GM19455 (cell line): Measurements from ENCODE around the gene MBNL3.

Experiments
- ATAC-seq: cut with Tn5 transposase; IDR thresholded peaks from one replicate; pipeline ENCODE4 v1.9.1; 2021; ENCODE audit not compliant: unreplicated experiment

The MBNL3 gene, protein sequence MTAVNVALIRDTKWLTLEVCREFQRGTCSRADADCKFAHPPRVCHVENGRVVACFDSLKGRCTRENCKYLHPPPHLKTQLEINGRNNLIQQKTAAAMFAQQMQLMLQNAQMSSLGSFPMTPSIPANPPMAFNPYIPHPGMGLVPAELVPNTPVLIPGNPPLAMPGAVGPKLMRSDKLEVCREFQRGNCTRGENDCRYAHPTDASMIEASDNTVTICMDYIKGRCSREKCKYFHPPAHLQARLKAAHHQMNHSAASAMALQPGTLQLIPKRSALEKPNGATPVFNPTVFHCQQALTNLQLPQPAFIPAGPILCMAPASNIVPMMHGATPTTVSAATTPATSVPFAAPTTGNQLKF

DNA sequence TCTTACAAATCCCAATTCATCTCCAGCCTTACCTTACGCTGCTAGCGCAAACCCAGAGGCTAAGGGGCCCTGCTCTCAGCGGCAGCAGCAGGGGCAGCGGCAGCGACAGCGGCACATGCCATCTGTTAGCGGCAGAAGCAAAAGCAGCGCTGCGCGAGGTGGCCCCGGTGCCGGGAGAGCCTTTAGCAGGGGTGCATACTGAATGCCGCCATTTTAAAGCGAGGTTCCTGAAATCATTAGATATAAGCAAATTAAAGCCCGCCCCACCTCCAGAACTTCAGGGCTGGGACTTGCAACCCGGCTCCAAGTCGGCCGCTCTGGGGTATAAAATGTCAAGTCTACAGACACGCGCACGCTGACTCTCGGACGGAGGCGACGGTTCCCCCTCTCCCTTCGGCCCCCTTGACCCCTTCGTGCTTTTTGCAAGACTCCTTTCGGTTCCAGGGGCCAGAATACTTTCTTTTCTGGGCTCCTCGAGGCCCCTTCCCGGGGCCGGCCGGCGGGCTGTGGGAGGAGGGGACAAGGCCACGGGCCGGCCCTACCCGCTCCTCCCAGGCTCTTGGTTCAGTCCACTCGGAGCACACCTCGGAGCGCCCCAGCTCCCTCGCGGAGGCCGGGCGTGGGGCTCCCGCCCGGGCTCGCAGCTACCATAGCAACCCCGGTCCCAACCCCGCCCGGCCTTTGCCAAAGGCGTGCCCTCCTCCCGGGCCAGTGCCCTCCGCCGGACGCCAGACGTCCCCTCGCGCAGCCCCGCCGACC lies at the start of gene MBNL3:
Gene MBNL3, minus strand, starts transcription at position 220 of the 759 bp plus-strand sequence. CDS start 49,427 bp downstream, outside the sequence.
- ATAC-seq = peak; percentile 58

DNA sequence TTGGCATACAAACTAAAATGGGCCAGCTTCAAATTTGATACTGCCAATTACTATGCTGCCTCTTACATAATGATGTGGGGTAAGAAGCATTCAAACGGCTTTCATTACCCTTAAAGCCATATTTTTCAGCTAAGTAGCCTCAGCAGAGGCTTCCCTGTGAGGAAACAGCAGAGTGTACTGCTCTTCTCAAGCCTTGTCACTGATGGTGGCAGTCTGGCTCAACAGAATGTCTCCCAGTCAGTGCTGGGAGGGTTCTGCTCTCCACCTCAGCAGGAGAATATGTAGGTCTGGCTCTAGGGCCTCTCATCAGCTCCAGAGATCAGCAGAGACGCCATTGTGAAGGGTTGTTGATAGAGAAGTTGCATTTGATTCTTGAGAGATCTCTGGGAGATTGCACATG lies 44.6 kb upstream of the MBNL3 start:
- no peak for ATAC-seq

DNA sequence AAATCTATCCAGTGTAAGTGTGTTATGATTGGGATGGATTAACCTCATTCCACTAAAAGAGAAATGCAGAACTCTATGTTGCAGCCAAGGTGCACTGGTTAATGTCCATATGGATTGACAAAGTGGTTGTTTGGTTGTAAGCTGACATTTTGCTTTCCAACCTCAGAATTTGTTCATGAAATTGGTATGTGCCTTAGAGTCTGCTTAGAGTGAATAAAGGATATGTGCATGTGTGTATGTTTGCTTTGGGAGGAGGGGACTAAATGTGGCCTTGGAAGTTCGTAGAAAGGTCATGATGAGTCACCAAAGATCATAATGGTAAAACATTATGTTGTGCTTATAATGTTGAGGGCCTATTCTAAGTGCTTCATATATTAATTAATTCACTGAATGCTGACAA lies 44.1 kb upstream of the MBNL3 start:
- ATAC-seq = no peak

DNA sequence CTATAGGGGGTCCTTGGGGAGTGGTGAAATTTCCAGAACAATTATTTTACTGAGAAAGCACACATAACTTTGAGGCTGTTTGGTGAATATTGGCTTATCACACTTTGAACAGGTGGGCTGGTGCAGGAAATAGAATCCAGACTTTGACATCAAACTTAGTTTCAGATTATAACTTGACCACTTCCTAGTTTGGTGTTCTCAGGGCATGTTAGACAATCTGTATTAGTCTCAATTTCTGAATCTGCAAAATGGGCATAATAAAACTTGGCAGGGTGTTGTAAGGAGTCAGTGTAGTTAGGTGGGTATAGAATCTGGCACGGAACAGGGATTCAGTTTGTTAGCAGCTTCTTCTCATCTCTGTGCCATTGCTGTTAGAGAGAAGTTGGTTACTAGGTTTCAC lies 43.3 kb upstream of the MBNL3 start:
- ATAC-seq = no peak

DNA sequence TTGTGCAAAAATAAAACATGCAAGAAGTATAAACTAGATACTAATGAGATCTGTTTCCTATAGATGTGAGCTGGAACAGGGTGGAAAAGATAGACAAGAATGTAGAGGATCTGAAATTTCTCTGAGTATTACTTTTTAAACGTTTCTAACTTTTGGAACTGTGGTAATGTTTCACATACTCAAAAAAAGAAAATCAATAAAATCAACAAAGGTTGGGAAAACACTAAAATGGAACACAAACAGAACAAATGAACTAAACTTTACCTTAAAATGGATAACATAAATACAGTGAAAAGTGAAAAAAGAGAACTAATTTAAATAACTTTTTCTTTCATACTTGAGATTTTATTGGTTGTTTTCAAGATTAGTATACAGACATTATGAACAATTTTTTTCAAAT lies 32.0 kb upstream of the MBNL3 start:
- no peak for ATAC-seq

DNA sequence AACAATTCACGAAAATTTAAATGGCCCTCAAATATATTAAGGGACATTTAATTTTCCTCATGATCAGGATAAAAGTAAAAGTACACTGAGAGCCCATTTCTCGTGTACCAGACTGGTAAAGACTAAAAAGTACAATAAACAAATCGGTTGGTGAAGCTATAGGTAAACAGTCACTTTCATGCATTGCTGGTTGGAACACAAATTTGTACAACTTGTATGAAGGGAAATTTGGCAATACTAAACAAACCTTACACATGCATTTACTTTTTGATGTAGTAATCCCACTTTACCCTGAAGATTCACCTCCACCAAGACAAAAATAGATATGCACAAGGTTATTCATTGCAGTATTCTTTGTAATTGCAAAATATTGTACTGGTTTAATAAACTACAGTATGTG lies 31.4 kb upstream of the MBNL3 start:
- ATAC-seq = no peak

DNA sequence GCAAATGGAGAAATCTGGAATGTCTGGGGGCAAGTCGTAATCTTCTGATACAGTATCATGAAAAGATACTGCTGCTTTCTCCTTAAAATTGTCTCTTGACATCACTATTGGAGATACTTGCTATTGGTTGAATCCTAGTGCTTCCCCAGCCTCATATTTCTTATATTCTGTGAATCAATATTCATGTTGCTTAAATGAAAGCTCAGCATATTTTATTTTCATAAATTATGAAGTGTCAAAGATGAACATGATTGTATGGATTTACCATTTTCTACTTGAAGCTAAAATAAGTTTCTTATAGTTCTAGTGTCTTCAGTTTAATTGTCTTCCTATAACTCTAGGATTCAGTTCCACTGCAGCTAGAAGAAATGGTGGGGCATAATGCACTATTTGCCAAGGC lies 29.6 kb upstream of the MBNL3 start:
- ATAC-seq = no peak

DNA sequence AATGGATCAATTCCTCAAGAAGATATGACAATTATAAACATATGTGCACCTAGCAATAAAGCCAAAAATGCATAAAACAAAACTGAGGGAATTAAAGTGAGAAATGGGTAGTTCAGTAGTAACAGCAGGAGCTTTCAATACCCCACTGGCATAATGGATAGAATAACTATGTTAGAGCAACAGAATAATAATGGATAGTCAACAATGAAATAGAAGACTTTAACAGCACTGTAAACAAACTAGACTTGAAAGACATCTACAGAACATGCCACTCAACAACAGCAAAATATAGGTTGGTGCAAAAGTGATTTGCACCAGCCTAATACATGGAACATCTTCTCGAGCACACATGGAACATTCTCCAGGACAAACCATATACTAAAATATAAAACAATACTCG lies 20.0 kb upstream of the MBNL3 start:
- no peak for ATAC-seq

DNA sequence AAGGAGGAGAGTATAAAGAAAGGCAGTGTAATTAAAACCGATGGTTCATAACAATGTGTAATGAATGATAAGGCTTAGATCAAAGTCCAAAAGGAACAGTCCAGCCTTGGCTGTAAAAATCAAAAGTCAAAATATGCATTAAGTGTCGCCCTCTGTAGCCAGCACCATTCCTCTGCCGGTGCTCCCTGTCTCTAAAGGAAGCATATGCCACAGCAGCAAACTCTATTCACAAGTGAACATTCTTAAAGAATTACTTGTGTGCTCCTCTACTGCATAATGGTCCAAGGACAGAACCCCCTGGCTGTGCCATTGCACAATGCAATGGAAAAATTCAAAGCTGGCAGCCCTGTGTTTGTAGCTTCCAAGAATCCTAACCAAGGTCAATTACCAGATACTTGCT lies 16.3 kb upstream of the MBNL3 start:
- ATAC-seq = no peak

DNA sequence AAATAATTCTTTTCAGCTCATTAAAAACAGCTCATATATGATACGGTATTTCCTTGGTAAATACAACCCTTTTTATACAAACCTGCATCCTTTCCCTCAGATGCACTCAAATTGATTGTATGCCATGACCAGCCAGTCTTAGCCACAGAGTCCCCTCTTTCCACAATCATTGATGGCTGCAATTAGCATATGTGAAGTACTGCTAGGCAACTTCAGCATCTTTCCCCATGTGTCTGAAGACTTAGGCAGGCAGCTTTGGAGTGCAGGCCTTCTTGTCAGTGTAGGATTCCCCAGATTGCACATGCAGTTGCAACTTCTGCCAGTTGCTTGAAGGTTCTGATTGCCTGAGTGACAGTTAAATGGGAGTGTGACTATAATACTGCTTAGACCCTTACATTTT lies 15.6 kb upstream of the MBNL3 start:
- no peak for ATAC-seq

DNA sequence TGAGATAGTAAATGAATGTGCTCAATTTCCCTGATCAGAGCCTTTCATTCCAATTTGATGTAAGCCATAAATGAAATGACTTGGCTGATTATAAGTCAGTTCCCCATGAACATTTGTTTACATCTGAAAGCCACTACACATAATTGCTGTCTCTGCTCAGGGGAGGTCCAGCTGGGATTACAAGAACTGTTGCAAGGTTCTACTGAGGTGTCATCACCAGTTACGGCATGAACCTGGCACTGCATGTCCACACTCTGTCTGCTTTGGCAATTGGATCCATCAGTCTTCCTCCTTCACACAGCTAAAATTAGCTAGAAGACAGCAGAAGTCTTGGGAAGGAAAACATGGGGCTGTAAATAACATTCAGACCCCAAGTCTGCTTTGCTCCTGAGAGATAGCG lies 12.8 kb upstream of the MBNL3 start:
- no peak for ATAC-seq

DNA sequence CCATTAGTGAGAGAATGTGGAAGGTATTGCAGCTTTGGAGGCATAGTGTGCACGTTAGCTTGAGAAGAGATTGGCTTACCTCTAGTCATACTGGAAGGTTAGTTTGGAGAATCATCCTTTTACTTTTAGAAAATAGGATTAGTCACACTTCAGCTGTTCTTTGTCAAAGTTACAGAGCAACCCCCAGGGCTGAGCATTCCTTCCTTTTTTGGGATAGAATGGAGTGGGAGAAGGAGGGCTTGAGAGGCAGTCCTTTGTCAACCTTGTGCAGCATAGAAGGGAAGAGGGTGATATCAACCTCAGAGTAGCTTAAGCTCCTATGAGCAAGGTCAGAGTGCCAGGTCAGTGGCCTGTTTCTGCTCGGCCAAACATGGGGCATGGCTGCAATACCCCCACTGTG lies 8.6 kb upstream of the MBNL3 start:
- no peak for ATAC-seq

DNA sequence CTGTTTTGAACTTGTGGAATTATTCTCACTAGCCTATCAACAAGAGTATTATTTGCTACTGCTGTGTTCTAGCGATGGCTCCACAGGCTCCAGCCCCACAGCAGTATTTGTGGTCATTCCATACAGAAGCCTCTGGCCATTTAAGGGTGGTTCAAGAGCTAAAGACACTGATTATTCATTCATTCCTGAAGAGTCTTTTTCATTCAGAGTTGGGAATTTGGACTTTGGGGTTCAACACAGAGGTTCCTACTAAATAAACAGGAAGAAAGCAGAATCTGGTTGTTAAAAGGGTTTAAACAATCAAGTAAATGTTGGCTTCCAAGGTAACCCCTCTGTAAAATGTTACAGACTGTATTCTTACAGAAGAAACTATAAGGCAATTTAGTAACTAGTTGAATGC lies 4.3 kb upstream of the MBNL3 start:
- no peak for ATAC-seq

DNA sequence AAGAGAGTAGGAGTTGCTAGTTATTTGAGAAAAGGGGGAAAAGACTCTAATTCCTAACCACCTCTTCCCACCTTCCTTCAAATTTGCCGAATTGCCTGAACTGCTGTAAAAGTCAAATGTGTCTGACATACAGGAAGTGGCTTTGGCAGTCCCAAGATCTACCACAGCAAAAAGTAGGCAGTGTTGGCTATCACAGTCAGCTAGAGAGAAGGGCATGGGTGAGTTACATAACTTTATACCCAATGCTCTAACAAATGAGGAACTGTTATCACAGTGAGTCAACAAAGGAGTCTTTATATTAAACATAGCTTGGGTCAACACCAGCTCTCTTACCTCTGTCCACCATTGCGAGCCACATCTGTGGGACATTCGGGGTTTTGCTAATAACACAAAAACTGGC lies 2.4 kb upstream of the MBNL3 start:
- ATAC-seq = no peak

DNA sequence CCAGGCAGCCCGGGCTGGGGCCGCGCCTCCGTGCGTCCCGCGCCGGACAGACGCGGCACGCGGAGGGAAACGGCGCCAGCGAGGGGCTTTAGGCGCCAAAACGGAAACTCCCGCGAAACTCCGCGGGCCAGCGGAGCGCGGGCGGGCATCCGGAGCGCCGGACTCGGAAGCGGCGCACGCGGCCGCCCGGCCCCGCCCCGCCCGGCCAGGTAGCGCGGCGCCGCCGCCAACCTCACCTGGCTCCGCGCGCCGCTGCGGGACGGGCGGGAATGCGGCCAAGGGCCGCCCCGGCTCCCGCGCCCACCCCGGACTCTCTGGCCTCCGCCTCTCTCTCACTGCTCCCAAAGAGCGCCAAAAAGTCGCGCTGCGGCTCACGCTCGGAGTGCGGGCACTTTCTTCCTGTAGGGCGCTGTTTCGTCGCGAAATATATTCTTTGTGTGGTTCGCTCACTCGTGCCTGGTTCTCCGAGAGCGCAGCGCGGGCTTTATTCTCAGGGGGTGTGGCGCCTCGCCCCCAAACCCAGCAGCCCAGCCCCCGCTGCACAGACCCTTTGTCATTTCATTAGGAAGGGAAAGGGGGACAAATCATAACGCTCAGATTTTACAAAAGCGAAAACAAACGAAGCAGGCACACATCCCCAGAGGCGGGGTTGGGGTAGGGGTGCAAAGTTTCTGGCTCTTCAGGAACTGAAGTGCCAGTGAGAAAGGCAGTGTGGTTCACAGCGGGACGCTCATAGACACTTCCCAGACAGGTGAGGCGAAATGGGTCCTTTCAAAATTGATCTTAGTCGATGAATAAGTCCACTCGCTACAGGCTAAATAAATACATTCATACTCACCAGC lies 961 bp upstream of the MBNL3 start:
- peak; percentile 34 for ATAC-seq

DNA sequence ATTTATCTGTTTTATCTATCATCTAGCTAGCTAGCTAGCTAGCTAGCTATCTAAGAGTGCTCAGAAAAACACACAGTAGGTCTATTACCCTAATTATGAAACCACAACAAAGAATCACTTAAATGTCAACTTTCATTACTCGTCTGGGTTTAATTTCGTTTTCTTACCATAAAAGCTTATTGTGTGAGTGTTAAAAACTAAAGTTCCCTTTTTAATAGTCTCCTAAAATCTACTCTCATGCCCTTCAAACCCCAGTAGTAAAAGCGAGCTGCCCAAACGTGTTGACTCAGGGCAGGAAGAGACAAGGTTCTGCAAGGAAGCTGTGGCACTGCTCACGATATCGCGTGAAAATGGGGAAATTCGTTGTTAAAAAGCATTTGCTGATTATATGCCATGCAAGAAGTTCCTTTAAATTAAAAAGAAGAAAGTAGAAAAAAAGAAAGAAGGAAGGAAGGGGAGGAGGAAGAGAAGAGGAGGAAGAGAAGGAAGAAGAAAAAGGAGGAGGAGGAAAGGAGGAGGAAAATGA lies 595 bp downstream of the MBNL3 start:
- no peak for ATAC-seq

DNA sequence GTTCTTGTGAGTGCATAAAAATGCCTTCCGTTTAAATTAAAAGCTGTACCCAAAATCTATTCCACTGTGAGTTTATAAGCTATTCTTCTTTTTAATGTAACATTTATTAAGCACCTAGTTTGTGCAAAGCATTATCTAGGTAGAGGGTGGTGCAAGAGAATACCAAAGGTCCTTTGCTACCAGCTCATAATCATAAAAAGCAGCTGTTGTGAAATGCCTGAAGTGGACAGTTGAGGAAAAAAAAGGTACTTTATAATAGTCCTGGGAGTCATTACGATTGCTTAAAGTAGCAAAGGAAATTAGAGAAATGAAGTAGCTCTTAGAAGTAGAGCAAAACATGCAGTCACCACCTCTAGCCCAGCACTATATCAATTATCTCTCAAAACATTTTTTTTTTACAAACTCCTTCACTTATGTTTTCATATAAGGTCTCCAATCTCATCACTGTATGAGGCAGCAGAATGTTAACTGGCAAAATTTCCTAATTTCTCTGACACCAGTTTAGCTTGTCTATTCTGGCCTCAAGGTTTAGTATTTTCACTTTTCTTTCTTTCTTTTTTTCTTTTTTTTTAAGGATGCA lies 2.1 kb downstream of the MBNL3 start:
- ATAC-seq = no peak

DNA sequence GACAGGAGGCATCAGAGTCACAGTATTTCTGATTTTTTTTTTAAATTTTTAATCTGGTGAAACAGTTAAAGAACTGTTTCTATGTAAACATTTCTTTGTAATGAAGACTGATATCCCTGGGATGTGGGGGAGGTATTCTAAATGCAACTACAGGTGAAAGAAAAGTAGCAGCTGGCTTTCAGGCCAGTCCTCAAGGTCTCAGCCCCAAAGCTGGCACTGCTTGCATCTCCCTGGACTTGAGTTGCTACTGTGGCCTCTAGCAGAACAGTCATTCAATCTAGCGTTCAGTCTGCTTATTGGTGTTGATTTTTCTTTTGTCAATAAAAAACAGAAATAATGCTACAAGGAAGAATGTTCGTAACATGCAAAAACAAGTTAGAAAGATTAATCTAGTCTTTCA lies 4.9 kb downstream of the MBNL3 start:
- no peak for ATAC-seq

DNA sequence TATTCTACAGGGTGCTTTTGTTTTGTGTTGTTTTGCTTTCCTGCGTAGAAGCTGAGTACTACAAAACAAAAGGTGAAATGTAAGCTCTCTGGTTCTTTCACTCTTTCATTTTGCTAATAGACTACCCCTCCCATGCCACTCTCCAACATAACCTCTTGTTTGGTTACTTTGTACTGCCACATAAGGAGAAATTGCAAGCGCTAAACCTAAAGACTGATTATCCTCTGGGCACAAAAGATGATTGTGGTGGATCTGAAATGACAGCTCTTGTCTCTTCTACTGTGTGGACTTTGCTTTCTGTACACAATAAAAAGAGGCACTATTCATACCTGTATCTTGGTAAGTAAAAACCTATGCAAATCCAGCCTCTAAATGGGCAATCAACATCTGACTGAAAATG lies 5.3 kb downstream of the MBNL3 start:
- ATAC-seq = no peak

DNA sequence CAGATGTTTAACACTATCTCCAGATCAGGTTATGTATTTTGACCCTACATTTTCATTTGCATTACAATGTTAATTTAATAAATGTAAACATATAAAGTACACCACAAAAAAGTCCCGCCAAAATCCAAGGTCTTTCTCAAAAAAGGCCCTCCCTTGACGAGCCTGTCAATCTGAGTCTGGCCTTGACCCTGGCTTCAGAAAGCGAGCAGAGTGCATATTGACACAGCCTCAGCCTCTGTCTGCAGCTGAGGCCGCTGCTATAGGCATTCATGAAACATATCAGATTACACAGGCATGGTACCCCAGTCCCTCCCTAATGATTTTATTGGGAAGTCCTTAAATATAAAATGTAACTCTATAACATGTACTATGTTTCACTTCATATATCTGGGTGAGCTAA lies 6.2 kb downstream of the MBNL3 start:
- no peak for ATAC-seq

DNA sequence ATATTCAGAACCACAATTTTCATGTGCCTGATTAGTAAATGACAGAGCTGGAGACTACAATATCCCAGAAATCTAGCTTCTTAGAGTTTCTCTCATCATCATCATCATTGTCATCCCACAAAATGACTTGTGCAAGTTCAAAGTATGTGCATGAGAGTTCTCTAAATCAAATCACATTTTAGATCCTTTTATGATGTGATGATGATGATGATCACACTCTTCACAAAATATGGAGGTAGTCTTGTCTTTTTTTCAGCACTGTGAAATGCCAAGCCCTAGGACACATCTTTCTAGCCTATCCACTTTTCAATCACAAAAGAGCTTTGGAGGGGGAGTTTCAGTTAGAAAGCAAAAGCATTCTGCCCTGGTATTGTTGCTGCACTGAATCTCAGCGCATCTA lies 7.4 kb downstream of the MBNL3 start:
- ATAC-seq = no peak
